GM20000 (cell line): Measurements from ENCODE around the gene CUL4A.

Experiments used
- DNase-seq: peaks from one replicate; pipeline ENCODE4 v3.0.0; 2012; ENCODE audit warnings: low spot score
- TF ChIP-seq, protein P1 (sequence below): IDR thresholded peaks from 2 replicates; pipeline ENCODE4 v1.5.1; 2012; ENCODE audit warnings: mild to moderate bottlenecking, control low read depth; ENCODE audit errors: extremely low read depth, missing control alignments

The CUL4A gene

DNA sequence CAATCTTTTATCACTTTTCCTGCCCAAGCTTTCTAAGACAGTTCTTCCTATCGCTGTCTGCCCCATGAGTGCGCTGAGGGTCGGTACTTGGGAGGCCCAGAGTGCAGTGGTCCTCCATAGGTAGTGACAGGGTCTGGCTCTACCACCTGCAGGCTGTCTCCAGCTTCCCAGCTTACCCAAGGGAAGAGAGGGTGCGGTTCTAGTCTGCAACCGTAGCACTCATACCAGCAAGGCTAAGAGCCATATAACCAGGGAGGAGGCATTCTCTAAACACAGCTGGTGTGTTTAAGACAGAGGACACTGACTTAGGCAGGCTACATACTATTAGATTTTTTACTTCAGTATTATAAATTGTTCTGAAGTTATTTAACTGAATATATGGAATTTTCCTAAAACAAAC is 42.7 kb upstream of the CUL4A start:
- TF ChIP-seq, protein P1, sequence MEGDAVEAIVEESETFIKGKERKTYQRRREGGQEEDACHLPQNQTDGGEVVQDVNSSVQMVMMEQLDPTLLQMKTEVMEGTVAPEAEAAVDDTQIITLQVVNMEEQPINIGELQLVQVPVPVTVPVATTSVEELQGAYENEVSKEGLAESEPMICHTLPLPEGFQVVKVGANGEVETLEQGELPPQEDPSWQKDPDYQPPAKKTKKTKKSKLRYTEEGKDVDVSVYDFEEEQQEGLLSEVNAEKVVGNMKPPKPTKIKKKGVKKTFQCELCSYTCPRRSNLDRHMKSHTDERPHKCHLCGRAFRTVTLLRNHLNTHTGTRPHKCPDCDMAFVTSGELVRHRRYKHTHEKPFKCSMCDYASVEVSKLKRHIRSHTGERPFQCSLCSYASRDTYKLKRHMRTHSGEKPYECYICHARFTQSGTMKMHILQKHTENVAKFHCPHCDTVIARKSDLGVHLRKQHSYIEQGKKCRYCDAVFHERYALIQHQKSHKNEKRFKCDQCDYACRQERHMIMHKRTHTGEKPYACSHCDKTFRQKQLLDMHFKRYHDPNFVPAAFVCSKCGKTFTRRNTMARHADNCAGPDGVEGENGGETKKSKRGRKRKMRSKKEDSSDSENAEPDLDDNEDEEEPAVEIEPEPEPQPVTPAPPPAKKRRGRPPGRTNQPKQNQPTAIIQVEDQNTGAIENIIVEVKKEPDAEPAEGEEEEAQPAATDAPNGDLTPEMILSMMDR: no peak
- DNase-seq: no peak

DNA sequence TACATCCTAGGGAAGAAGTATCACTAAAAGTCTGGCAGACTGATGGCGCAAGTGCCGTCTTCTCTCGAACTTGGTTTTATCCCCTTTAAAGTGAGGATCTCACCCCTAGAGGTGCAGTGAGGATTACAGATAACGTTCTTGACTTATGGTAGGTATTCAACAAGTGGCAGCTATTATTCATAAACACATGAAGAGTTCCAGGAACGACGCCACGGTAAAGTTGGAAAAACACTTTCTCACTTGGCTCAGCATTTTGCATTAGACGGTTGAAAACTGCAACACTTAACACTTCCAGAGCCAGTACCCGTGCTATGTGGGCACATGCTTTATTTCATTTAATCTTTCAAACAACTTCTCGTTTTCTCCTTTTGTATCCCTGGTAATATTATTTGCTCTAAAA is 42.3 kb upstream of the CUL4A start:
- TF ChIP-seq, protein P1: no peak
- DNase-seq: no peak

DNA sequence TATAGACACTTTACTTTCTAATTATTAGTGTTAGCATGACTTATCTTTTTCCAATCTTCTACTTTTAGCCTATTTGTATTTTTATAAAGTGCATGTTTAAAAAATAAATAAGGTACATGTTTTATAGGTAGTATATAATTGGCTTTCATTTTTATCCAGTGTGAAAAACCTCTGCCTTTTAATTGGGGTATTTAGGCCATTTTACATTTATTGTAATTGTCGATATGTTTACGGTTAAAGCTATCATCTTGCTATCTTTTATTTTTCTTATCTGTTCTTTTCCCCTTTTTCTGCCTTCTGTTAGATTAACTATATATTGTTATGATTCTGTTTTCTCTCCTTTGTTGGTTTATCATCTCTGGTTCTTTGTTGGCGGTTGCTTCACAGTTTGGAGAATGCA is 41.8 kb upstream of the CUL4A start:
- DNase-seq: no peak
- TF ChIP-seq, protein P1: no peak

DNA sequence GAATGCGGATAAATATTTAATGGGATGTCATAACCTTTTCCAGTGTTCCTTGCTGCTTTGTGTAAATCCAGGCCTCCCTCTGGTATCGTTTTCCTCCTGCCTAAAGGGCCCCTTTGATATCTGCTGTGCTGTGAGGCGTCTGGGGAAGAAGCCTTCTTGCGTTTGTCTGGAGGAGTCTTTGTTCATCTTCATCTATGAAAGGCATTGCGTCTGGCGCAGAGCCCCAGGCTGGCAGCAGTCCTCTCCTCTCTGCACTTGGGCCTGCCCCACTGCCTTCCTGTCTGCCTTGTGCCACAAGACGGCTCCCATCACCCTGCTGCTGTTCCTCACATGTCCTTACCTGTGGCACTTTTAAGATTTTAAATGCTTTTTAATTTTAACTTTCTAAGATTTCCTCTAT is 41.2 kb upstream of the CUL4A start:
- TF ChIP-seq, protein P1: no peak
- no peak for DNase-seq

DNA sequence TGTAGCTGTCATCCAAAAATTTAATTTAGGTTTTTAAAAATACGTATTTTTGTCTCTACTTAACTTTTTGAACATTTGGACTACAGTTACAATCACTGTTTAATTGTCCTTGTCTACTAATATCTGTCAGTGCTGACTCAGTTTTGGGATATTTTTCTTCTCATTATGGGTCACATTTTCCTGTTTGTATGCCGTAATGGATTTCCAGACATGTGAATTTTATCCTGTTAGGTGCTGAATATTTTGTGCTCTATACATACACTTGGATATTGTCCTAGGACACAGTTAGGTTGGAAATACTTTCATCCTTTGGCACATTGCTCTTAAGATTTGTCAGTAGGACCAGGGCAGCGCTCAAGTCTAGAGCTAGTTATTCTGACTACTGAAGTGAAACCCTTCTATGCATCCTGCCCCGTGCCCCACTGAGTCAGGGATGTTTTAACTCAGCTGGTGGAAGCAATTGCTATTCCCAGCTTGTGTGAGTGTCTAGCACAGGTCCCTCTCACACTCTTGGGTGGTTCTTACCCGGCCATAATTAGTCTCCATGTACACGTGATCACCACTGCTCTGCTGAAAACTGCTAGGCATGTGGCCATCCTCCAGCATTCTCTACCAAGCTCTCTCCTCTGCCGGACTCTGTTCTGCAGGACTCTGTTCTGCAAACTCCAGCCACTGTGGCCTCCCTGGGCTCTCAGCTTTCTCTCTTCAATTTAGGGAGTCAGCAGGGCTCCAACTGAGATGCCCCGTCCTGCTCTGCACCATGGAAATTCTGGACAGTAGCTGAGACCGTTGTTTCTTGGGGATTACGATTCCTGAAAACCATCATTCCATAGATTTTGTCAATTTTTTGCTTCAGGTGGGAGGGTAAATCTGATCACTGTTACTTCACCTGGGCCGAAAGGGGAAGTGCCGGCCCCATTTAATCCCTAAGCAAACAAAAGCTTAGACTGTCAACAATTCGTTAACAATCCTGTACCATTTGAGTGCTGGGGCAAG is 39.8 kb upstream of the CUL4A start:
- TF ChIP-seq, protein P1: no peak
- DNase-seq: no peak

DNA sequence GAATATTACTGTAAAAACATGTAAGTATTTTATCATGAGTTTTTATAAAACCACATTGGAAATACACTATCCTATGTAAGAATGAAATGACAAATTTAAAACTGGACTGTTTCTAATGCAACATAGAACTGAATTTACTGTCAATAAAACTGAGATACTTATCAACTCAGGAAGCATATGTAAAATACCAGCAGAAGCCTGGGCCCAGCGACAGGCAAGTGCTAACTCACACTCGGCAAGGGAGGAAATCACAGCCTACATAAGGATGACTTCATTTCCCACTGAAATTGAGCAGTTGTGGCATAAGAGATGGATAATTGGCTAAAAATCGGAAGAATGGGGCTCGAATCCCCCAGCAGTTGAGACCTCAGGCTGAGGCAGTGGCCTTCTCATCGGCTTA is 38.9 kb upstream of the CUL4A start:
- TF ChIP-seq, protein P1: no peak
- DNase-seq: no peak

DNA sequence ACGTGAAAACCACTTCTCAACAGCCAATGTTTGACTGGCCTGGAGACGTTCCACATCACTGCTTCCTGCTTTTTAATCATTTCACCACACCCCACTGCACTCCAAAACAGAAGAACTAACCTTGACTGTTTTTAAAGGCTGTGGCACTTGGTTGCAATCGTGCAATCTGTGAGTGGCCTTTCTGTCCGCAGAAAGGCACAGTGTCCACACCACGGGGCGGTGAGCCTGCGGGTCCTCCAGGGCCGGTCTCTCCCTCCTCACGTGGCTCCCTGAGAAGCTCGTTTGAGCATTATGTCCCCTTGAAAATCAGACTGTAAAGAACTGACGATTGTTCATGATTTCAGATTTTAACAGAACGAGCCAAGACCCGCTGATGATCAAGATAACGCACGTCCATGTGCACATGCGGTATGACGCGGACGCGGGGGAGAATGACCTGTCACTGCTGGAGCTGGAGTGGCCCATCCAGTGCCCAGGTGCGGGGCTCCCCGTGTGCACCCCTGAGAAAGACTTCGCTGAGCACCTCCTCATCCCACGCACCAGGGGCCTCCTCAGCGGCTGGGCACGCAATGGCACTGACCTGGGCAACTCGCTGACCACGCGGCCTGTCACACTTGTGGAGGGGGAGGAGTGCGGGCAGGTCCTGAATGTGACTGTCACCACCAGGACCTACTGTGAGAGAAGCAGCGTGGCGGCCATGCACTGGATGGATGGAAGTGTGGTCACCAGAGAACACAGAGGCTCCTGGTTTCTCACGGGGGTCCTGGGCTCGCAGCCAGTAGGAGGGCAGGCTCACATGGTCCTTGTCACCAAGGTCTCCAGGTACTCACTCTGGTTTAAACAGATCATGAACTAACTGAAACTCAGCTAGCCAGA is 37.9 kb upstream of the CUL4A start:
- TF ChIP-seq, protein P1: no peak
- DNase-seq: no peak
